D721Med (cell line): ENCODE data around the gene SERPINB1.

Source experiments
- DNase-seq: peaks from one replicate; pipeline ENCODE4 v3.0.0; 2011; ENCODE audit warnings: low spot score; ENCODE audit not compliant: insufficient read length
- FAIRE-seq: peaks from 2 replicates; lab custom pipeline; 2011; peaks lifted over from hg19 to GRCh38; lab: Jason Lieb, UNC
- CTCF ChIP-seq: IDR thresholded peaks from 2 replicates; pipeline ENCODE4 v1.5.1; 2012; ENCODE audit warnings: mild to moderate bottlenecking, control low read depth; ENCODE audit not compliant: insufficient read depth; ENCODE audit errors: missing control alignments

Gene SERPINB1

DNA sequence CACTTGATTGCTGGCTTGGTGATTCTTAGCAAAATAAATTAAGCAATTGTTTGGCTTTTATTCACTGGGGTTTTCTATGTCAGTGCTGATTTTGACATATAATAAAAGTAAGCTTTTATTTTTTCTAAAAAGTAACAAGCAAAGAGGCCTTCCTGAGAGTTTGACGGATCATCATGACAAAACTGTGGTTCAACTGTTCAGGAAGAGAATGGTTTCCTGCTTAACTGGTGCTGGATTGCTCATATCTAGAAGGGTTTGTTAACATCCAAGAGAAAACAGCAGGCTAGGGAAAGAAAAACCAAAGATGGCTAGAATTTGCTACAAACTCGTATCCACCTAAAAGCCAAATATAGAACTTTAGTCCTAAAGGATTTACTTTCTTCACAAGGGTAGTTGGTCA lies 21.2 kb downstream of the SERPINB1 start:
- FAIRE-seq (no peak), DNase-seq (no peak)
- no peak for TF ChIP-seq CTCF

- no peak for TF ChIP-seq CTCF
- no peak for FAIRE-seq
These were observed 21.7 kb downstream of the SERPINB1 start for GRCh38 chr6:2819978-2820377.

GRCh38 chr6:2819115-2819514 lies 22.5 kb downstream of the SERPINB1 start:
- DNase-seq (no peak), FAIRE-seq (no peak)
- no peak for TF ChIP-seq CTCF

More at GRCh38 chr6:2819978-2820377, 21.7 kb downstream of the SERPINB1 start:
- DNase-seq, result no peak

DNA sequence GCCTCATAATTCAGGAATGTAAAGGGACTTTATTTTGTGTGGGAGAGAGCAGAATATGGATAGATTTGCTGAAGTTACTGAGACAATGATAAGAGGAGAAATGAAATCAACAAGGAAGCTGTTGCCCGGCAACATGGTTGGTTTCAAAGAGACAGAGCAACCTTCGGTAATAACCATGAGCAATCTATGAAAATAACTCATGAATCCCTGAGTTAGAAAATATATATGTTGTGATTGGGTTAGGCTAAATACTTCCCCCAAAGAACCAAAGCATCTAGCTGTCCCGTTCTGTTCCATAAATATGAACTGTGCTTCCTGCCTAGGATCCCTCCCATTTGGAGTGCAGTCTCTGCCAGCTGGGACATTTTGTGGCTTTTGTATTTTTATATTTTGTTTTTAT lies 23.1 kb downstream of the SERPINB1 start:
- DNase-seq, result no peak
- TF ChIP-seq CTCF, result no peak
- no peak for FAIRE-seq

DNA sequence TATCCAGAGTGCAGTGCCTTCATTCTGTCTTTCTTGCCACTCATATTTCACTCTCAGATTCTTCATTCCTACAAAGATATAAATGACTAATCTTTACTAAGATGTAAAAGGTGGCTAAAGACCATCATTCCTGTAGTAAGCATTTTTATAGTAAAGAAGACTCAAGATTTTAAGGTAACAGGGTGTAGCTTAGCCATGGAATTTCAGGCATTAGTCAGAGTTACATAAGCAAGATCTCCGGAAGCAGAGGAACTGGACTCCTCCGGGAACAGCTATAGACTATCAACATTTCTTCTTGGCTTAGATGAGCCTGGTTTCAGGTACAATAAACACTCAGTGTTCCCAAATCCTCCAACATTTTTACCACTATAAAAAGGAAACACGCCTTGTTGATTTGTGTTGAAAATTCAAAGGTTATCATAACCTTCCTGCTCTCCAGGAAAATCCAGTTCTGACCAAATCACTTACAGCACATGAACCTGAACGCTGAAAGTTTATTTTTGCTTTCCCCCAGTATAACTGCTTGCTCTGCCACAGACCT lies 23.7 kb downstream of the SERPINB1 start:
- TF ChIP-seq CTCF, result no peak
- DNase-seq, result no peak
- no peak for FAIRE-seq

- no peak for TF ChIP-seq CTCF
- DNase-seq, result no peak
- no peak for FAIRE-seq
These were observed 25.5 kb downstream of the SERPINB1 start for GRCh38 chr6:2816158-2816557.

- DNase-seq (no peak), FAIRE-seq (no peak)
- TF ChIP-seq CTCF, result no peak
These were observed 29.0 kb downstream of the SERPINB1 start for GRCh38 chr6:2812695-2813094.
